ENCODE measurements around the gene NFAM1. TPM values are rescaled to one million over a fixed set of nuclear protein-coding genes. Genes with fewer than 3 reads are reported as not detected.

Gene NFAM1
- total and polyA plus RNA-seq, 8 donors: 0.74 to 28.0 (median 0.95) TPM

- no peaks in the 10 kb centered on the region for H3K36me3 ChIP-seq
- intact Hi-C loops (cut with DNase I): loop anchor here in 1 of 2 donors (5.0 kb wide), 1 partner anchor 269 kb away; no protein-coding TSS in a partner anchor
- H3K27ac ChIP-seq: peak overlapping the region in 1 of 2 donors; percentile 85
- H3K4me3 ChIP-seq: peak overlapping the region in 1 of 2 donors; percentile 11
- DNase-seq (peak in 1 of 4 donors; percentile 43), ATAC-seq (no peak)
- H3K9me3 ChIP-seq: no peaks in the 10 kb centered on the region
- H3K27me3 ChIP-seq: peaks cover 0 to 13% of the 10 kb centered on the region in 2 donors
- H3K4me1 ChIP-seq: peaks cover 16 to 82% of the 10 kb centered on the region in 2 donors
- TF ChIP-seq, protein P1, sequence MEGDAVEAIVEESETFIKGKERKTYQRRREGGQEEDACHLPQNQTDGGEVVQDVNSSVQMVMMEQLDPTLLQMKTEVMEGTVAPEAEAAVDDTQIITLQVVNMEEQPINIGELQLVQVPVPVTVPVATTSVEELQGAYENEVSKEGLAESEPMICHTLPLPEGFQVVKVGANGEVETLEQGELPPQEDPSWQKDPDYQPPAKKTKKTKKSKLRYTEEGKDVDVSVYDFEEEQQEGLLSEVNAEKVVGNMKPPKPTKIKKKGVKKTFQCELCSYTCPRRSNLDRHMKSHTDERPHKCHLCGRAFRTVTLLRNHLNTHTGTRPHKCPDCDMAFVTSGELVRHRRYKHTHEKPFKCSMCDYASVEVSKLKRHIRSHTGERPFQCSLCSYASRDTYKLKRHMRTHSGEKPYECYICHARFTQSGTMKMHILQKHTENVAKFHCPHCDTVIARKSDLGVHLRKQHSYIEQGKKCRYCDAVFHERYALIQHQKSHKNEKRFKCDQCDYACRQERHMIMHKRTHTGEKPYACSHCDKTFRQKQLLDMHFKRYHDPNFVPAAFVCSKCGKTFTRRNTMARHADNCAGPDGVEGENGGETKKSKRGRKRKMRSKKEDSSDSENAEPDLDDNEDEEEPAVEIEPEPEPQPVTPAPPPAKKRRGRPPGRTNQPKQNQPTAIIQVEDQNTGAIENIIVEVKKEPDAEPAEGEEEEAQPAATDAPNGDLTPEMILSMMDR (IDR thresholded peaks at IDR 0.05): no peak
Observed at GRCh38 chr22:42436404-42436803, 4.2 kb upstream of the NFAM1 start.

DNA sequence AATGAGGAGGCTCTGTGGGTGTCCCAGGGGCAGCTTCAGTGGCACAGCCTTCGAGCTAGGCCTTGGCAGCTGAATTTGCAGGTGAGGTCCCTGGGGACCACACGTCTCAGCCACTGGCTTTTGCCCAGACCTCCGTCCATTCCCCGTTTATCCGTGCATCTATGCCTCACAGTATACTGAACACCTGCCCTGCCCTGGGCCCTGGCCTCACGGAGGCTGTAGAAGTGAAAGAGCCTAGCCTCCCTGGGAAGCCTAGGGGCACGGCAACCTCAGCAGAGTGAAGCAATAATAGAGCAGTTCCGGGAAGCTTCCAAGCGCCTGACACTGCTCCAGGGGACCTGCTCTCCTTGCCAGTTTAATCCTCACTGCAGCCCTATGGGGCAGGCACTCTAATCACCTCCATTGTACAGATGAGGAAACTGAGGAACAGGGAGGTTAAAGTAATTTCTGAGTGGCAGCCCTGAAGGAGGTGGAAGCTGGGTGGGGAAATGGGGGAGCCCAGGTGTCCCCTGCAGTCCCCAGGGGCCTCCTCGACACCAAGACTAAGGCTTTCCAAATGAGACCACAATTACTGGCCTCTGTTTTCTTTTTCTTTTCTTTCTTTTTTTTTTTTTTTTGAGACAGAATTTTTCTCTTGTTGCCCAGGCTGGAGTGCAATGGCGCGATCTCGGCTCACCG lies 2.7 kb upstream of the NFAM1 start:
- H3K27me3 ChIP-seq: peaks cover 0 to 21% of the 10 kb centered on the region in 2 donors
- ATAC-seq: no peak
- peak overlapping the region in 1 of 2 donors; percentile 85 for H3K27ac ChIP-seq
- H3K36me3 ChIP-seq: no peaks in the 10 kb centered on the region
- no peak overlapping the region for H3K4me3 ChIP-seq
- intact Hi-C loops (cut with DNase I): loop anchor here in 1 of 2 donors (5.0 kb wide), 1 partner anchor 268 kb away; no protein-coding TSS in a partner anchor
- TF ChIP-seq, protein P1 (IDR thresholded peaks at IDR 0.05): no peak
- H3K9me3 ChIP-seq: no peaks in the 10 kb centered on the region
- DNase-seq: no peak
- peaks cover 16 to 71% of the 10 kb centered on the region in 2 donors for H3K4me1 ChIP-seq

- Histone ChIP-seq H3K4me3 (no peak overlapping the region), H3K4me1 (peaks cover 10 to 71% of the 10 kb centered on the region in 2 donors), H3K9me3 (no peaks in the 10 kb centered on the region), H3K27me3 (peaks cover 0 to 26% of the 10 kb centered on the region in 2 donors), H3K27ac (peak overlapping the region in 1 of 2 donors; percentile 85), H3K36me3 (no peaks in the 10 kb centered on the region)
- ATAC-seq: no peak
- intact Hi-C loops (cut with DNase I): no loop called here
- TF ChIP-seq, protein P1 (IDR thresholded peaks at IDR 0.05): no peak
- DNase-seq: peak in 1 of 4 donors; percentile 69
Observed at GRCh38 chr22:42433754-42434682, 1.8 kb upstream of the NFAM1 start.

- intact Hi-C loops (cut with DNase I): no loop called here
- H3K4me1 ChIP-seq: peaks cover 7 to 67% of the 10 kb centered on the region in 2 donors
- H3K36me3 ChIP-seq: no peaks in the 10 kb centered on the region
- DNase-seq: no peak
- peak overlapping the region; percentile 46 to 85 for H3K27ac ChIP-seq
- no peaks in the 10 kb centered on the region for H3K9me3 ChIP-seq
- H3K4me3 ChIP-seq: peak overlapping the region in 1 of 2 donors; percentile 52
- ATAC-seq: no peak
- TF ChIP-seq, protein P1 (IDR thresholded peaks at IDR 0.05): no peak
- peaks cover 0 to 30% of the 10 kb centered on the region in 2 donors for H3K27me3 ChIP-seq
Observed at GRCh38 chr22:42432818-42433217, 615 bp upstream of the NFAM1 start.
